GM12878 (cell line): Measurements from ENCODE around the gene THSD8. TPM values are rescaled to one million over a fixed set of nuclear protein-coding genes. Genes with fewer than 3 reads are reported as not detected.

Experiments used
- ATAC-seq: fragments of 200-7000 bp; cut with Tn5 transposase; 3 replicates; pipeline ENCODE4 v1.9.1; 2020; ENCODE audit warnings: mild to moderate bottlenecking, moderate library complexity
- BruUV-seq: library from RNA; stranded (reverse); fragments of 400-500 nt; replicated peaks from 2 replicates; lab custom pipeline; 2021; lab: Mats Ljungman, UMichigan
- CTCF ChIA-PET: fragments of 300-600 bp; sonication (Branson Sonifier 250); formaldehyde crosslinking; extraction: SDS; loops from one replicate; lab custom pipeline; 2021; ENCODE audit warnings: inconsistent platforms; lab: Yijun Ruan, JAX
- POLR2A ChIA-PET: fragments of 350-600 bp; formaldehyde crosslinking; extraction: SDS; loops from one replicate; lab custom pipeline; 2021; ENCODE audit warnings: inconsistent platforms; lab: Charles Lee
- RAD21 ChIA-PET: fragments of 300-600 bp; sonication (Branson Sonifier 250); formaldehyde crosslinking; loops from one replicate; lab custom pipeline; 2023; ENCODE audit warnings: antibody characterized with exemption; ENCODE audit not compliant: unreplicated experiment; lab: Charles Lee
- SMC1A ChIA-PET: fragments of 300-600 bp; sonication (Branson Sonifier 250); formaldehyde crosslinking; loops from one replicate; lab custom pipeline; 2023; ENCODE audit not compliant: unreplicated experiment, uncharacterized antibody; lab: Charles Lee
- DNase-seq: peaks from one replicate; pipeline ENCODE4 v3.0.0-alpha.2; 2011; ENCODE audit warnings: low read depth, low spot score
- FAIRE-seq: peaks from 3 replicates; lab custom pipeline; 2011; peaks lifted over from hg19 to GRCh38; lab: Jason Lieb, UNC
- H2AFZ ChIP-seq: 2 replicates; pipeline ENCODE4 v1.6.0; 2011; ENCODE audit warnings: low read depth, low read length, control low read depth; ENCODE audit not compliant: control insufficient read depth
- H3K27ac ChIP-seq: 2 replicates; pipeline ENCODE4 v1.5.1; 2011; ENCODE audit warnings: control low read depth; ENCODE audit not compliant: control insufficient read depth, insufficient read depth
- H3K27me3 ChIP-seq, 2 experiments: replicated peaks in 1 of 2; 2 replicates each; pipeline versions ENCODE4 v1.6.0 to v1.6.1; 2011; ENCODE audit warnings: low read length in 1 of 2; ENCODE audit not compliant: control insufficient read depth in 2 of 2, insufficient read depth in 2 of 2
- H3K36me3 ChIP-seq, 2 experiments: 2 replicates each; pipeline ENCODE4 v1.5.1; 2011; ENCODE audit warnings: low read length in 1 of 2; ENCODE audit not compliant: control insufficient read depth in 2 of 2, insufficient read depth in 2 of 2
- H3K4me1 ChIP-seq: 2 replicates; pipeline ENCODE4 v1.6.1; 2011; ENCODE audit warnings: mild to moderate bottlenecking, low read length, moderate library complexity, mixed read lengths; ENCODE audit not compliant: control insufficient read depth, insufficient read depth
- H3K4me2 ChIP-seq: 2 replicates; pipeline ENCODE4 v1.6.0; 2011; ENCODE audit warnings: control low read depth; ENCODE audit not compliant: control insufficient read depth, insufficient read depth
- H3K4me3 ChIP-seq: fragments of 200-600 bp; sonication (generic); 2 replicates; pipeline ENCODE4 v1.5.1; 2016
- H3K79me2 ChIP-seq: 2 replicates; pipeline ENCODE4 v1.6.0; 2011; ENCODE audit warnings: low read length; ENCODE audit not compliant: control insufficient read depth, insufficient read depth
- H3K9ac ChIP-seq: 2 replicates; pipeline ENCODE4 v1.8.0; 2011; ENCODE audit warnings: low read length, control low read depth, mixed read lengths; ENCODE audit not compliant: control insufficient read depth, insufficient read depth
- H3K9me3 ChIP-seq: replicated peaks from 3 replicates; pipeline ENCODE4 v1.5.1; 2011; ENCODE audit warnings: mild to moderate bottlenecking, low read length; ENCODE audit not compliant: control insufficient read depth, insufficient read depth
- H4K20me1 ChIP-seq: 2 replicates; pipeline ENCODE4 v1.6.0; 2011; ENCODE audit not compliant: control insufficient read depth, insufficient read depth
- BHLHE40 ChIP-seq, 2 experiments: fragments of 450-650 bp in 1 of 2; IDR thresholded peaks; 2 replicates each; pipeline ENCODE4 v1.6.1; 2011 to 2017; ENCODE audit warnings: low read depth in 2 of 2, borderline replicate concordance in 1 of 2, improper control_type of control experiment in 1 of 2, low read length in 1 of 2, mild to moderate bottlenecking in 1 of 2
- CEBPZ ChIP-seq: fragments of 150-350 bp; IDR thresholded peaks from 2 replicates; pipeline ENCODE4 v1.6.1; 2016; ENCODE audit warnings: low read depth, low read length
- EGR1 ChIP-seq, 2 experiments: IDR thresholded peaks; 1 replicate in 1 of 2; 2 replicates in 1 of 2; pipeline ENCODE4 v1.6.1; 2011 to 2012; ENCODE audit warnings: low read depth in 2 of 2, low read length in 2 of 2, borderline replicate concordance in 1 of 2, mild to moderate bottlenecking in 1 of 2, moderate library complexity in 1 of 2
- GATAD2B ChIP-seq: fragments of 450-650 bp; conservative IDR thresholded peaks from 2 replicates; pipeline ENCODE4 v1.6.1; 2017; ENCODE audit warnings: low read depth, mild to moderate bottlenecking, moderate library complexity
- IKZF1 ChIP-seq: fragments of 450-650 bp; conservative IDR thresholded peaks from 2 replicates; pipeline ENCODE4 v1.6.1; 2017; ENCODE audit warnings: antibody characterized with exemption, mild to moderate bottlenecking
- POLR2A ChIP-seq: IDR thresholded peaks from 2 replicates; pipeline ENCODE4 v1.6.1; 2011; ENCODE audit warnings: low read depth, mild to moderate bottlenecking, low read length
- SIX5 ChIP-seq: IDR thresholded peaks from 2 replicates; pipeline ENCODE4 v1.6.1; 2011; ENCODE audit warnings: mild to moderate bottlenecking, low read depth, low read length, moderate library complexity; ENCODE audit not compliant: severe bottlenecking
- SMC3 ChIP-seq: IDR thresholded peaks from 2 replicates; pipeline ENCODE4 v1.6.1; 2011; ENCODE audit warnings: low read length, improper control_type of control experiment, borderline replicate concordance
- TCF12 ChIP-seq: IDR thresholded peaks from 2 replicates; pipeline ENCODE4 v1.6.1; 2011; ENCODE audit warnings: low read depth, mild to moderate bottlenecking, low read length
- TCF3 ChIP-seq: IDR thresholded peaks from 2 replicates; pipeline ENCODE4 v1.6.1; 2012; ENCODE audit warnings: low read depth, mild to moderate bottlenecking, low read length, borderline replicate concordance; ENCODE audit not compliant: insufficient read depth
- WGBS: methylation state at CpG from one replicate; pipeline ENCODE4 v1.1.6; 2016; ENCODE audit warnings: low lambda C conversion rate; ENCODE audit not compliant: insufficient replicate concordance, insufficient coverage; ENCODE audit errors: missing lambda C conversion rate; 5-methylcytosine and 5-hydroxymethylcytosine counted together
- in situ Hi-C: fragments of 300-500 bp; cut with MboI; formaldehyde crosslinking; loops from 9 replicates; pipeline ENCODE4 v1.14.3; 2018; ENCODE audit warnings: mixed read lengths
- intact Hi-C: fragments of 100-400 bp; cut with micrococcal nuclease; formaldehyde crosslinking; loops from one replicate; pipeline ENCODE4 v1.14.2; 2022; ENCODE audit not compliant: unreplicated experiment
- polyA plus RNA-seq, 11 experiments: library from polyadenylated mRNA; depleted of rRNA in 4 of 11; unstranded in 6 of 11; stranded (reverse) in 5 of 11; fragments of >200 nt; fragmentation: Nextera tagmentation in 4 of 11; fragmentation: Illumina TruSeq in 1 of 11; extraction: Ambion mirVana in 4 of 11; extraction: Trizol in 1 of 11; gene quantifications; 1 replicate in 1 of 11; 2 replicates in 10 of 11; pipeline versions ENCODE4 v1.2.1 to v1.2.3, GENCODE V29; 2011 to 2016; ENCODE audit warnings: inconsistent platforms in 2 of 11, missing spikeins in 2 of 11, low read depth in 1 of 11
- total RNA-seq, 4 experiments: library from RNA; depleted of rRNA in 3 of 4; stranded (reverse); fragments of >200 nt in 3 of 4; fragmentation: Illumina TruSeq in 1 of 4; extraction: Trizol in 1 of 4; gene quantifications; 2 replicates each; pipeline versions ENCODE4 v1.2.1 to v1.2.3, GENCODE V29; 2013 to 2021
- TF ChIP-seq, protein P1 (sequence below): fragments of 150-350 bp; IDR thresholded peaks from 2 replicates; pipeline ENCODE4 v1.6.1; 2014; ENCODE audit warnings: mild to moderate bottlenecking, low read depth, low read length

THSD8 gene
- total and polyA plus RNA-seq, 10 of the 15 experiments (the other 5 are each of a cell fraction or from before 2014, with no cell fraction given): 0.24 to 32.3 (median 21.3) TPM; not detected in 2

DNA sequence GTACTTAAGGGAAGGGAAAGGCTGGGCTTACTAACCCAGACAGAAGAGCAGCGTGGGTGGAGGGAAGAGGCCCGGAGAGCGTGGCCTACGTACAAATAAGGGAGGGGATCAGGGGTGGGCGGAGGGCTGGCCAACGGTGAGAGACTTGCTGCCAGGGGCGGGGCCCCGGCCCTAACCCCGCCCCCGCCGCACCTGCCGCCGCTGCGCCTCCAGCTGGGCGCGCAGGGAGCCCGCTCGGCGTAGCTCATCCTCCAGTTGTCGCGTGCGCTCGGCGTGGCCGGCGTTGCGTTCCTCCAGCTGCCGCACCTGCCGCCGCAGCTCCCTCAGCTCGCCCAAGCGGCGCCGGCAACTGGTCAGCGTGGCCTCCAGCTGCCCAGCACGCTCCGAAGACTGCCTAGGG, 32.2 kb upstream of the THSD8 start:
- ChIA-PET SMC1A (interaction anchor here (0.6 to 1.4 kb wide), 5 partner anchors 9 to 36 kb away, joined by 3 to 5 read pairs (median 3); no protein-coding TSS in a partner anchor), POLR2A (interaction anchor here (0.6 to 1.2 kb wide), 3 partner anchors 23 to 1753 kb away, joined by 4 to 5 read pairs (median 4); no protein-coding TSS in a partner anchor)

More for the DNA sequence above, 32.2 kb upstream of the THSD8 start:
- peak overlapping the region; percentile 59 for H3K4me2 ChIP-seq
- no peaks in the 10 kb centered on the region for H3K79me2 ChIP-seq
- no peaks in the 10 kb centered on the region for H3K36me3 ChIP-seq
- no peak overlapping the region for H3K9ac ChIP-seq
- CTCF ChIA-PET: interaction anchor here (1.0 to 17.0 kb wide), 4 partner anchors 9 to 53 kb away, joined by 3 to 426 read pairs (median 6); partner anchors contain the start of genes JUNB, PRDX2 and THSD8
- ATAC-seq (peak; percentile 83), DNase-seq (no peak), FAIRE-seq (no peak)
- BruUV-seq: no TSS peak
- no peaks in the 10 kb centered on the region for H4K20me1 ChIP-seq
- intact Hi-C loops: no loop called here
- no peak overlapping the region for H3K4me3 ChIP-seq
- no peaks in the 10 kb centered on the region; the same call in 1 of the 2 replicates for H3K4me1 ChIP-seq
- RAD21 ChIA-PET: interaction anchor here (1.1 to 4.3 kb wide), 3 partner anchors 26 to 78 kb away, joined by 4 to 22 read pairs (median 4); no protein-coding TSS in a partner anchor
- H2AFZ ChIP-seq: peak overlapping the region; percentile 38
- H3K9me3 ChIP-seq: no peaks in the 10 kb centered on the region
- 0% methylated on average over 16 of the region's 37 CpGs for WGBS
- in situ Hi-C loops: loop anchor here (5.0 kb wide), 1 partner anchor 78 kb away; no protein-coding TSS in a partner anchor
- 0 out of 2 replicates have a peak, but pooled peaks have one; percentile 32 for TF ChIP-seq GATAD2B
- TF ChIP-seq, protein P1, sequence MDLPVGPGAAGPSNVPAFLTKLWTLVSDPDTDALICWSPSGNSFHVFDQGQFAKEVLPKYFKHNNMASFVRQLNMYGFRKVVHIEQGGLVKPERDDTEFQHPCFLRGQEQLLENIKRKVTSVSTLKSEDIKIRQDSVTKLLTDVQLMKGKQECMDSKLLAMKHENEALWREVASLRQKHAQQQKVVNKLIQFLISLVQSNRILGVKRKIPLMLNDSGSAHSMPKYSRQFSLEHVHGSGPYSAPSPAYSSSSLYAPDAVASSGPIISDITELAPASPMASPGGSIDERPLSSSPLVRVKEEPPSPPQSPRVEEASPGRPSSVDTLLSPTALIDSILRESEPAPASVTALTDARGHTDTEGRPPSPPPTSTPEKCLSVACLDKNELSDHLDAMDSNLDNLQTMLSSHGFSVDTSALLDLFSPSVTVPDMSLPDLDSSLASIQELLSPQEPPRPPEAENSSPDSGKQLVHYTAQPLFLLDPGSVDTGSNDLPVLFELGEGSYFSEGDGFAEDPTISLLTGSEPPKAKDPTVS: no peak
- peak; percentile 70 to 93 for TF ChIP-seq BHLHE40 (IDR thresholded peaks at IDR 0.05; ENCODE audit: borderline replicate concordance in 1 of 2, low read depth in 2 of 2, low read length in 1 of 2)
- TF ChIP-seq TCF3: peak; percentile 84; the same call in 1 of the 2 replicates
- TF ChIP-seq TCF12: peak; percentile 89; the same call in 1 of the 2 replicates
- TF ChIP-seq EGR1 (IDR thresholded peaks at IDR 0.05; ENCODE audit: borderline replicate concordance in 1 of 2, low read depth in 2 of 2, low read length in 2 of 2): peak in 1 of 2 experiments; percentile 75; a peak in 2 of 3 replicates
- 0 out of 2 replicates have a peak, but pooled peaks have one; percentile 24 for TF ChIP-seq IKZF1
- TF ChIP-seq SMC3: peak; percentile 6; the same call in 1 of the 2 replicates
- peak; percentile 37; the same call in 1 of the 2 replicates for TF ChIP-seq POLR2A
- no peak for TF ChIP-seq SIX5
- TF ChIP-seq CEBPZ: no peak
- TF ChIP-seq, all 136 proteins: peak for 8
- Histone ChIP-seq H3K27ac (no peak overlapping the region), H3K27me3 (no peaks in the 10 kb centered on the region)
